Measurements from ENCODE around the gene PIK3CG. TPM values are rescaled to one million over a fixed set of nuclear protein-coding genes. Genes with fewer than 3 reads are reported as not detected.

The PIK3CG gene
- total RNA-seq, 1 donor from 2014 or later: not detected

DNA sequence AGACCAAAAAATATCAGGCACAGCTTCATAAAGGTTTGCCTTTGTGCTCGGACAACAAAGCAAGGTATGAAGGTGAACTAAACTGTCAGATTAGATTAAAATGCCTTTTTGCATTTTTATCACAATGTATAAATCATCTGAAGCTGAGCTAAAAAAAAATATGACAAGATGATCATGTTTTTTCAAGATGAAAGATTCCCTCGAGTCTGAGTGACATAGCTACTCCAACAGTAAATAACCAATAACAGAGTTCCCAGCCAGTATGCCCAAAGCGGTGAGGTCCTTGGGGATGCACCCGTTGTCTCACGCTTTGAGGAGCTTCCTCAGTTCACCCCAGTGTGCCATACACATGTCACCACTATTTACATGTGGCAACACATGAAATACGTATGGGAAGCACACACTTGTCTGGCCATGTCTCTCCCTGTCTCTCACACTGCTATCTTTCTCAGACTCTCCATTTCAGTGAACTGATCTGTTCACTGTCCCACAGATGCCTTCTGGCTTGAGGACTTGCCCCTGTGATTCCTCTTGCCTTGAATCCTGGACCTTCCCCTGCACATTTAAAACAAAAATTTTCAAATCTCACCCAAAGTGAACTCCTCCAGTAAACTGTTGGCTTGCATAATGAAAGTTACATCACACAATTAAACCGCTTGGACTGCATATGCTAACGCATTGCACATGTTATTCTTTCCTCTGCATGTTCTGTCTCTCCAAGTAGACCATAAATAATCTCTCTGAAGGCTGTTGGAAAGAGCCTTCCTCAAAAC, 2.6 kb upstream of the PIK3CG start:
- TF ChIP-seq CTCF (IDR thresholded peaks at IDR 0.05; ENCODE audit: unreplicated experiment): no peak
- H3K36me3 Mint-ChIP-seq (ENCODE audit: insufficient read depth): no peaks in the 10 kb centered on the region
- H3K4me3 Mint-ChIP-seq (ENCODE audit: low read depth): no peak overlapping the region
- DNase-seq (ENCODE audit: low spot score, unreplicated experiment): no peak
- H3K4me1 Mint-ChIP-seq (ENCODE audit: low read depth): no peaks in the 10 kb centered on the region
- peaks cover 3% of the 10 kb centered on the region for H3K27me3 Mint-ChIP-seq
- no peak overlapping the region for H3K27ac Mint-ChIP-seq
- no peaks in the 10 kb centered on the region for H3K9me3 Mint-ChIP-seq (ENCODE audit: low read depth)

- Mint-ChIP-seq H3K36me3 (ENCODE audit: insufficient read depth) (no peaks in the 10 kb centered on the region), H3K27ac (no peak overlapping the region), H3K4me3 (ENCODE audit: low read depth) (no peak overlapping the region), H3K4me1 (ENCODE audit: low read depth) (no peaks in the 10 kb centered on the region), H3K9me3 (ENCODE audit: low read depth) (no peaks in the 10 kb centered on the region), H3K27me3 (peaks cover 3% of the 10 kb centered on the region)
- DNase-seq (ENCODE audit: low spot score, unreplicated experiment): no peak
- no peak for TF ChIP-seq CTCF (IDR thresholded peaks at IDR 0.05; ENCODE audit: unreplicated experiment)
Observed at GRCh38 chr7:106863274-106863997, 1.6 kb upstream of the PIK3CG start.

DNA sequence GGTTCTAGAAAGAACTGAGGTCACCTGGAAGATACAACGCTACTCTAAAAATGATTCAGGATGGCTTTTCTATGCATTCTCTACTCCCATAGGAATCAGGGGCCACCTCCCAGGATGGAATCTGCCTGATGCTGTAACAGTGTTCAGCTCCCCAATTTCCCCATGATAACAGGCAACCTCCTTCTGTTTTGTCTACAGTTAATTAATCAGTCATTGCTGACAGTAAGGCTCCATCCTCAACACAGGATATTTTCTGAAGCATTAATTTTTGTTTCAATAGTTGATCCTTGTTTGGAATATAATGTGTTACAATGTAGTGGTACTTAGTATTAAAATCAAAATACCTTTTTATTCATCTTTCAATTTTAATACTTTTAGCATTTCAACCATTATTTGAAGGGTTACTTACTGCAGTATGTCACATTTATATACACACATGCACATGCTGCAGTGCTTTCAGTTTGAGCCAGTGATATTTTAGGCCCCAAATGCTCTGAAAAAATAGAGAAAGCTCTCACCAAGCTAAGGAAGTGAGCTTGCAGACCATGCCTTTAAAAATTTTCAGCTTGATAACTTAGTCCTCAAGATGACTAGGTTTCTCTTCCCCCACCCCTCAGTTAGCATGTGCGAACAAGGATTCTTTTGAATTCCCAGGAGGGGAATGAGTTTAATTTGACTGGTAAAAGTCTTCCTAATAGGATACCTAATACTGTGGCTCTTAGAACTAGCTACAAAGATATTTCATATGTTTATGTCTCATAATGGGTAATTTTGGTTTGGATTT, 592 bp upstream of the PIK3CG start:
- TF ChIP-seq CTCF (IDR thresholded peaks at IDR 0.05; ENCODE audit: unreplicated experiment): no peak
- H3K27me3 Mint-ChIP-seq: peaks cover 3% of the 10 kb centered on the region
- no peaks in the 10 kb centered on the region for H3K36me3 Mint-ChIP-seq (ENCODE audit: insufficient read depth)
- H3K27ac Mint-ChIP-seq: no peak overlapping the region
- no peaks in the 10 kb centered on the region for H3K4me1 Mint-ChIP-seq (ENCODE audit: low read depth)
- H3K4me3 Mint-ChIP-seq (ENCODE audit: low read depth): no peak overlapping the region
- no peaks in the 10 kb centered on the region for H3K9me3 Mint-ChIP-seq (ENCODE audit: low read depth)
- DNase-seq (ENCODE audit: low spot score, unreplicated experiment): no peak

GRCh38 chr7:106866298-106867281, 1.5 kb downstream of the PIK3CG start:
- Mint-ChIP-seq H3K27ac (no peak overlapping the region), H3K9me3 (ENCODE audit: low read depth) (no peaks in the 10 kb centered on the region), H3K4me1 (ENCODE audit: low read depth) (no peaks in the 10 kb centered on the region), H3K4me3 (ENCODE audit: low read depth) (no peak overlapping the region), H3K36me3 (ENCODE audit: insufficient read depth) (no peaks in the 10 kb centered on the region), H3K27me3 (peaks cover 3% of the 10 kb centered on the region)
- DNase-seq (ENCODE audit: low spot score, unreplicated experiment): no peak
- TF ChIP-seq CTCF (IDR thresholded peaks at IDR 0.05; ENCODE audit: unreplicated experiment): no peak
